GM12878 (cell line): ENCODE measurements around the gene AXIN1. TPM values are rescaled to one million over a fixed set of nuclear protein-coding genes. Genes with fewer than 3 reads are reported as not detected.

ENCODE experiments used
- ATAC-seq: fragments of 200-7000 bp; cut with Tn5 transposase; 3 replicates; pipeline ENCODE4 v1.9.1; 2020; ENCODE audit warnings: mild to moderate bottlenecking, moderate library complexity
- BruUV-seq: library from RNA; stranded (reverse); fragments of 400-500 nt; replicated peaks from 2 replicates; lab custom pipeline; 2021; lab: Mats Ljungman, UMichigan
- CTCF ChIA-PET: fragments of 300-600 bp; sonication (Branson Sonifier 250); formaldehyde crosslinking; extraction: SDS; loops from one replicate; lab custom pipeline; 2021; ENCODE audit warnings: inconsistent platforms; lab: Yijun Ruan, JAX
- POLR2A ChIA-PET: fragments of 350-600 bp; formaldehyde crosslinking; extraction: SDS; loops from one replicate; lab custom pipeline; 2021; ENCODE audit warnings: inconsistent platforms; lab: Charles Lee
- RAD21 ChIA-PET: fragments of 300-600 bp; sonication (Branson Sonifier 250); formaldehyde crosslinking; loops from one replicate; lab custom pipeline; 2023; ENCODE audit warnings: antibody characterized with exemption; ENCODE audit not compliant: unreplicated experiment; lab: Charles Lee
- SMC1A ChIA-PET: fragments of 300-600 bp; sonication (Branson Sonifier 250); formaldehyde crosslinking; loops from one replicate; lab custom pipeline; 2023; ENCODE audit not compliant: unreplicated experiment, uncharacterized antibody; lab: Charles Lee
- DNase-seq: peaks from one replicate; pipeline ENCODE4 v3.0.0-alpha.2; 2011; ENCODE audit warnings: low read depth, low spot score
- FAIRE-seq: peaks from 3 replicates; lab custom pipeline; 2011; peaks lifted over from hg19 to GRCh38; lab: Jason Lieb, UNC
- H2AFZ ChIP-seq: 2 replicates; pipeline ENCODE4 v1.6.0; 2011; ENCODE audit warnings: low read depth, low read length, control low read depth; ENCODE audit not compliant: control insufficient read depth
- H3K27ac ChIP-seq: 2 replicates; pipeline ENCODE4 v1.5.1; 2011; ENCODE audit warnings: control low read depth; ENCODE audit not compliant: control insufficient read depth, insufficient read depth
- H3K27me3 ChIP-seq, 2 experiments: replicated peaks in 1 of 2; 2 replicates each; pipeline versions ENCODE4 v1.6.0 to v1.6.1; 2011; ENCODE audit warnings: low read length in 1 of 2; ENCODE audit not compliant: control insufficient read depth in 2 of 2, insufficient read depth in 2 of 2
- H3K36me3 ChIP-seq, 2 experiments: 2 replicates each; pipeline ENCODE4 v1.5.1; 2011; ENCODE audit warnings: low read length in 1 of 2; ENCODE audit not compliant: control insufficient read depth in 2 of 2, insufficient read depth in 2 of 2
- H3K4me1 ChIP-seq: 2 replicates; pipeline ENCODE4 v1.6.1; 2011; ENCODE audit warnings: mild to moderate bottlenecking, low read length, moderate library complexity, mixed read lengths; ENCODE audit not compliant: control insufficient read depth, insufficient read depth
- H3K4me2 ChIP-seq: 2 replicates; pipeline ENCODE4 v1.6.0; 2011; ENCODE audit warnings: control low read depth; ENCODE audit not compliant: control insufficient read depth, insufficient read depth
- H3K4me3 ChIP-seq: fragments of 200-600 bp; sonication (generic); 2 replicates; pipeline ENCODE4 v1.5.1; 2016
- H3K79me2 ChIP-seq: 2 replicates; pipeline ENCODE4 v1.6.0; 2011; ENCODE audit warnings: low read length; ENCODE audit not compliant: control insufficient read depth, insufficient read depth
- H3K9ac ChIP-seq: 2 replicates; pipeline ENCODE4 v1.8.0; 2011; ENCODE audit warnings: low read length, control low read depth, mixed read lengths; ENCODE audit not compliant: control insufficient read depth, insufficient read depth
- H3K9me3 ChIP-seq: replicated peaks from 3 replicates; pipeline ENCODE4 v1.5.1; 2011; ENCODE audit warnings: mild to moderate bottlenecking, low read length; ENCODE audit not compliant: control insufficient read depth, insufficient read depth
- H4K20me1 ChIP-seq: 2 replicates; pipeline ENCODE4 v1.6.0; 2011; ENCODE audit not compliant: control insufficient read depth, insufficient read depth
- MYC ChIP-seq: IDR thresholded peaks from 2 replicates; pipeline ENCODE4 v1.6.1; 2011; ENCODE audit warnings: mild to moderate bottlenecking, low read length, moderate library complexity, inconsistent platforms; ENCODE audit not compliant: insufficient read depth, insufficient replicate concordance, insufficient read length, severe bottlenecking
- NR2C1 ChIP-seq: fragments of 450-650 bp; IDR thresholded peaks from 2 replicates; pipeline ENCODE4 v1.6.1; 2017; ENCODE audit warnings: antibody characterized with exemption, mild to moderate bottlenecking, moderate library complexity
- POLR2A ChIP-seq: IDR thresholded peaks from 2 replicates; pipeline ENCODE4 v1.6.1; 2011; ENCODE audit warnings: low read depth, mild to moderate bottlenecking, low read length
- WGBS: methylation state at CpG from one replicate; pipeline ENCODE4 v1.1.6; 2016; ENCODE audit warnings: low lambda C conversion rate; ENCODE audit not compliant: insufficient replicate concordance, insufficient coverage; ENCODE audit errors: missing lambda C conversion rate; 5-methylcytosine and 5-hydroxymethylcytosine counted together
- in situ Hi-C: fragments of 300-500 bp; cut with MboI; formaldehyde crosslinking; loops from 9 replicates; pipeline ENCODE4 v1.14.3; 2018; ENCODE audit warnings: mixed read lengths
- intact Hi-C: fragments of 100-400 bp; cut with micrococcal nuclease; formaldehyde crosslinking; loops from one replicate; pipeline ENCODE4 v1.14.2; 2022; ENCODE audit not compliant: unreplicated experiment
- polyA plus RNA-seq, 11 experiments: library from polyadenylated mRNA; depleted of rRNA in 4 of 11; unstranded in 6 of 11; stranded (reverse) in 5 of 11; fragments of >200 nt; fragmentation: Nextera tagmentation in 4 of 11; fragmentation: Illumina TruSeq in 1 of 11; extraction: Ambion mirVana in 4 of 11; extraction: Trizol in 1 of 11; gene quantifications; 1 replicate in 1 of 11; 2 replicates in 10 of 11; pipeline versions ENCODE4 v1.2.1 to v1.2.3, GENCODE V29; 2011 to 2016; ENCODE audit warnings: inconsistent platforms in 2 of 11, missing spikeins in 2 of 11, low read depth in 1 of 11
- total RNA-seq, 4 experiments: library from RNA; depleted of rRNA in 3 of 4; stranded (reverse); fragments of >200 nt in 3 of 4; fragmentation: Illumina TruSeq in 1 of 4; extraction: Trizol in 1 of 4; gene quantifications; 2 replicates each; pipeline versions ENCODE4 v1.2.1 to v1.2.3, GENCODE V29; 2013 to 2021
- TF ChIP-seq, protein P1 (sequence below): fragments of 150-350 bp; IDR thresholded peaks from 2 replicates; pipeline ENCODE4 v1.6.1; 2014; ENCODE audit warnings: mild to moderate bottlenecking, low read depth, low read length

The AXIN1 gene
- total and polyA plus RNA-seq, 10 of the 15 experiments (the other 5 are each of a cell fraction or from before 2014, with no cell fraction given): 0.26 to 27.1 (median 7.7) TPM

DNA sequence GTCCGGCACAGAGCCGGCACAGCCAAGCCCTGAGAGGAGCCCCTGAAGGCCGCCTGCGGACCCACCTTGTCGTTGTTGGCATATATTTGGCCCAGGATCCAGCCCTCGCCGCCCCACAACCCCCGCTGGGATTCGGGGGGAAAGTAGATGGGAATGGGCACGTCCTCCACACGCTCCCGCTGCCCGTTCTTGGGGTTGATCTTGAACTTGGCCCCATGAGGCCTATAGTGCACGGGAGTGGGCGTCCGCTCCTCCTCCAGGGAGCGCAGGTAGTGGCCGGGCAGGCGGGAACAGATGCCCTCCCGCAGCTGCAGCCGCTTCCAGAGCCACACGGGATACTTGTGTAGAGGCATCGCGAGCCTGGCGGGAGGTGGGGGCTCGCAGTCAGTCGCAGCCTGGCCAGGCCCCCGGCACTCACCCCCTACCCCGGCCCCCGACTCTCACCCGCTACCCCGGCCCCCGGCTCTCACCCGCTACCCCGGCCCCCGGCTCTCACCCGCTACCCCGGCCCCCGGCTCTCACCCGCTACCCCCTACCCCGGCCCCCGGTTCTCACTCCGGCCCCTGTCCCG is 17.4 kb upstream of the AXIN1 start:
- no peaks in the 10 kb centered on the region for H4K20me1 ChIP-seq
- peak overlapping the region; percentile 65 for H3K4me3 ChIP-seq
- peak overlapping the region; percentile 79 for H3K4me2 ChIP-seq
- ChIA-PET RAD21 (interaction anchor here (0.7 to 1.1 kb wide), 6 partner anchors 8 to 263 kb away, joined by 3 to 6 read pairs (median 5); partner anchors contain the start of genes DECR2 and PGAP6), CTCF (interaction anchor here (0.6 to 1.0 kb wide), 5 partner anchors 8 to 273 kb away, joined by 3 to 6 read pairs (median 3); no protein-coding TSS in a partner anchor), SMC1A (interaction anchor here (1.2 kb wide), 1 partner anchor 8 kb away, joined by 3 read pairs; no protein-coding TSS in a partner anchor), POLR2A (interaction anchor here (0.6 to 3.0 kb wide), 10 partner anchors 11 to 317 kb away, joined by 3 to 22 read pairs (median 4); partner anchors contain the start of genes AXIN1, FAM234A, LUC7L and PGAP6)
- ATAC-seq (peak; percentile 59), FAIRE-seq (no peak), DNase-seq (no peak)
- peak overlapping the region; percentile 46 for H3K9ac ChIP-seq
- H3K36me3 ChIP-seq: peaks cover 5 to 20% of the 10 kb centered on the region in 2 experiments; a peak in 3 of 4 replicates
- in situ Hi-C loops: loop anchor here (5.0 kb wide), 1 partner anchor 263 kb away; no protein-coding TSS in a partner anchor
- no peaks in the 10 kb centered on the region for H3K9me3 ChIP-seq
- no peak overlapping the region for H2AFZ ChIP-seq
- no peak for TF ChIP-seq MYC
- no peak for TF ChIP-seq NR2C1
- TF ChIP-seq POLR2A: no peak
- TF ChIP-seq, protein P1, sequence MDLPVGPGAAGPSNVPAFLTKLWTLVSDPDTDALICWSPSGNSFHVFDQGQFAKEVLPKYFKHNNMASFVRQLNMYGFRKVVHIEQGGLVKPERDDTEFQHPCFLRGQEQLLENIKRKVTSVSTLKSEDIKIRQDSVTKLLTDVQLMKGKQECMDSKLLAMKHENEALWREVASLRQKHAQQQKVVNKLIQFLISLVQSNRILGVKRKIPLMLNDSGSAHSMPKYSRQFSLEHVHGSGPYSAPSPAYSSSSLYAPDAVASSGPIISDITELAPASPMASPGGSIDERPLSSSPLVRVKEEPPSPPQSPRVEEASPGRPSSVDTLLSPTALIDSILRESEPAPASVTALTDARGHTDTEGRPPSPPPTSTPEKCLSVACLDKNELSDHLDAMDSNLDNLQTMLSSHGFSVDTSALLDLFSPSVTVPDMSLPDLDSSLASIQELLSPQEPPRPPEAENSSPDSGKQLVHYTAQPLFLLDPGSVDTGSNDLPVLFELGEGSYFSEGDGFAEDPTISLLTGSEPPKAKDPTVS: no peak
- BruUV-seq: no TSS peak
- no peak overlapping the region for H3K27ac ChIP-seq
- WGBS: 30% methylated on average over 37 of the region's 44 CpGs
- H3K4me1 ChIP-seq: peaks cover 4% of the 10 kb centered on the region; the same call in 1 of the 2 replicates
- intact Hi-C loops: no loop called here
- H3K27me3 ChIP-seq: no peaks in the 10 kb centered on the region
- peaks cover 4% of the 10 kb centered on the region for H3K79me2 ChIP-seq
